DND-41 (cell line): ENCODE measurements around the gene PPEF1.

ENCODE experiments used
- ATAC-seq: fragments of 200-7000 bp; cut with Tn5 transposase; 3 replicates; pipeline ENCODE4 v1.9.1; 2021; ENCODE audit warnings: low read depth; ENCODE audit not compliant: insufficient read depth
- DNase-seq: peaks from one replicate; pipeline ENCODE4 v3.0.0-alpha.2; 2020
- H2AFZ ChIP-seq: 2 replicates; pipeline ENCODE4 v1.6.0; 2012; ENCODE audit warnings: low read depth, low read length
- H3K27ac ChIP-seq: 2 replicates; pipeline ENCODE4 v1.5.1; 2012; ENCODE audit warnings: low read length, inconsistent platforms
- H3K27me3 ChIP-seq: fragments of 200-600 bp; sonication (generic); 2 replicates; pipeline ENCODE4 v1.6.0; 2012; ENCODE audit warnings: low read length, mild to moderate bottlenecking, inconsistent platforms; ENCODE audit not compliant: insufficient read depth, poor library complexity
- H3K36me3 ChIP-seq: 2 replicates; pipeline ENCODE4 v1.5.1; 2012; ENCODE audit warnings: low read length, inconsistent platforms; ENCODE audit not compliant: insufficient read depth
- H3K4me1 ChIP-seq: 2 replicates; pipeline ENCODE4 v1.5.1; 2012; ENCODE audit warnings: mild to moderate bottlenecking, low read length; ENCODE audit not compliant: insufficient read depth
- H3K4me2 ChIP-seq: 2 replicates; pipeline ENCODE4 v1.6.0; 2012; ENCODE audit warnings: mild to moderate bottlenecking, moderate library complexity, low read length, inconsistent platforms; ENCODE audit not compliant: insufficient read depth
- H3K4me3 ChIP-seq, 2 experiments: fragments of 200-600 bp in 1 of 2; shearing (Covaris generic) in 1 of 2; 2 replicates each; pipeline ENCODE4 v1.5.1; 2012 to 2016; ENCODE audit warnings: inconsistent platforms in 2 of 2, low read length in 2 of 2, mild to moderate bottlenecking in 2 of 2, low read depth in 1 of 2, moderate library complexity in 1 of 2
- H3K79me2 ChIP-seq: 2 replicates; pipeline ENCODE4 v1.6.0; 2012; ENCODE audit warnings: low read length, inconsistent platforms; ENCODE audit not compliant: insufficient read depth
- H3K9ac ChIP-seq: 2 replicates; pipeline ENCODE4 v1.6.0; 2012; ENCODE audit warnings: low read depth, mild to moderate bottlenecking, inconsistent platforms, low read length, moderate library complexity
- H3K9me3 ChIP-seq: 2 replicates; pipeline ENCODE4 v1.5.1; 2012; ENCODE audit warnings: low read length, moderate library complexity, mild to moderate bottlenecking, inconsistent platforms; ENCODE audit not compliant: insufficient read depth, severe bottlenecking
- H4K20me1 ChIP-seq: 2 replicates; pipeline ENCODE4 v1.6.0; 2012; ENCODE audit warnings: low read length; ENCODE audit not compliant: insufficient read depth
- CTCF ChIP-seq: IDR thresholded peaks from 2 replicates; pipeline ENCODE4 v1.5.1; 2012; ENCODE audit warnings: borderline replicate concordance, low read length, moderate library complexity, mild to moderate bottlenecking; ENCODE audit not compliant: poor library complexity, severe bottlenecking; ENCODE audit errors: extremely low read depth
- EZH2 ChIP-seq: IDR thresholded peaks from 3 replicates; pipeline ENCODE4 v1.6.1; 2012; ENCODE audit warnings: borderline replicate concordance, low read depth, mild to moderate bottlenecking, moderate library complexity, low read length, inconsistent platforms; ENCODE audit not compliant: severe bottlenecking

Gene PPEF1

GRCh38 chrX:18856645-18856997 lies 149.2 kb downstream of the PPEF1 start:
- Histone ChIP-seq H3K9ac (no peak overlapping the region), H3K79me2 (no peaks in the 10 kb centered on the region), H3K4me2 (no peak overlapping the region), H3K4me3 (no peak overlapping the region), H3K4me1 (peaks cover 26% of the 10 kb centered on the region), H4K20me1 (no peaks in the 10 kb centered on the region), H2AFZ (no peak overlapping the region), H3K27ac (peak overlapping the region; percentile 11; the same call in 1 of the 2 replicates), H3K36me3 (no peaks in the 10 kb centered on the region), H3K9me3 (no peaks in the 10 kb centered on the region), H3K27me3 (no peaks in the 10 kb centered on the region)
- ATAC-seq (no peak), DNase-seq (no peak)
- TF ChIP-seq EZH2 (no peak), CTCF (no peak)

GRCh38 chrX:18861511-18861910 lies 154.1 kb downstream of the PPEF1 start:
- Histone ChIP-seq H3K4me3 (no peak overlapping the region), H3K79me2 (no peaks in the 10 kb centered on the region), H3K9me3 (no peaks in the 10 kb centered on the region), H3K4me2 (no peak overlapping the region), H3K36me3 (no peaks in the 10 kb centered on the region), H2AFZ (no peak overlapping the region), H3K27me3 (no peaks in the 10 kb centered on the region), H4K20me1 (no peaks in the 10 kb centered on the region), H3K27ac (no peak overlapping the region), H3K4me1 (peaks cover 9% of the 10 kb centered on the region), H3K9ac (no peak overlapping the region)
- DNase-seq = no peak
- TF ChIP-seq CTCF (no peak), EZH2 (no peak)
- no peak for ATAC-seq

GRCh38 chrX:18864390-18864920 lies 157.0 kb downstream of the PPEF1 start:
- TF ChIP-seq EZH2 = no peak
- TF ChIP-seq CTCF = no peak
- H3K9ac ChIP-seq = no peak overlapping the region
- no peaks in the 10 kb centered on the region for H3K27me3 ChIP-seq
- no peaks in the 10 kb centered on the region for H3K4me1 ChIP-seq
- no peaks in the 10 kb centered on the region for H3K79me2 ChIP-seq
- ATAC-seq (no peak), DNase-seq (no peak)
- no peaks in the 10 kb centered on the region for H3K36me3 ChIP-seq
- H3K4me3 ChIP-seq = no peak overlapping the region
- H2AFZ ChIP-seq = no peak overlapping the region
- H3K4me2 ChIP-seq = no peak overlapping the region
- H3K27ac ChIP-seq = no peak overlapping the region
- no peaks in the 10 kb centered on the region for H4K20me1 ChIP-seq
- no peaks in the 10 kb centered on the region for H3K9me3 ChIP-seq
